HG03575 (cell line): ENCODE data around the gene TMEM115.

Source experiments
- ATAC-seq: cut with Tn5 transposase; IDR thresholded peaks from one replicate; pipeline ENCODE4 v1.9.1; 2021; ENCODE audit not compliant: unreplicated experiment, insufficient number of reproducible peaks, low FRiP score; ENCODE audit errors: extremely low read depth

Gene TMEM115

DNA sequence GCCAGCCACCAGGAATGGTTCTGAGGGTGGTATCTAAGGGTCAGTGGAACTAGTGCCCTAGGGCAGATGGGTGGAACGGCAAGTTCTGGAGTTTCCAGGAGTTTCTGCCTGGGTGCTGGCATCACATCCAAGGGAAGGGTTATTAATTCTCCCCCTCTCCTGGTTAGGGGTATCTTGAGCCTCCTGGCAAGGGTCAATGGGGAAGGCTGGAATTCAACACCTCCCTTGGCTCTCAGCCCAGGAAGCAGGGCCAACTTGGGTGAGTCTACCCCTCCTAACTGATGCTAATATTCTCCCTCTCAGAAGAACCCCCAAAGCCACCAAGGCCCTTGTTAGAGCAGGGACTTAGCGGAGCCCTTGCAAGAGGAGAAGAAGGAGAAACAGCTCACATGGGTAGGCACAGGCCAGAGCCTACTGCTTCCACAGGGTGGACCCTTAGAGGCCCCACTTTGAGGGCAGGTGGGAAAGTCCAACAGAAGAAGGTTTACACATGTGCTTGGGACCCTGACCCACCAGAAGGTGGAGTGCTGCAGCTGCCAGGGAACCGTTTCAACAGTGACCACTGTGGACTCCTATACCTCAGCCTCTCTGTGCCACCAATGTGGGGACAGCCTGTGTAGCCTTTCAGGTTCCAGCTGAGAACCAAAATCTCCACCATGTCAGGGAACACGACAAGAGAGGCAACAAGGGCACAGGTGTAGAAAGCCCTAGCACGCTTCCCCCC is 3.3 kb downstream of the TMEM115 start:
- ATAC-seq = no peak

GRCh38 chr3:50354850-50355249 is 4.5 kb downstream of the TMEM115 start:
- no peak for ATAC-seq

GRCh38 chr3:50354186-50354764 is 5.0 kb downstream of the TMEM115 start:
- no peak for ATAC-seq

GRCh38 chr3:50353245-50354004 is 5.9 kb downstream of the TMEM115 start:
- ATAC-seq = no peak

- no peak for ATAC-seq
These were observed 6.5 kb downstream of the TMEM115 start for GRCh38 chr3:50352781-50353180.

GRCh38 chr3:50351323-50351697 is 8.0 kb downstream of the TMEM115 start:
- ATAC-seq = no peak

GRCh38 chr3:50350527-50351322 is 8.6 kb downstream of the TMEM115 start, which contains the start of the genes CYB561D2 and NPRL2:
CYB561D2 (plus strand) TSS chr3:50350862; CDS start chr3:50351434, 572 bp downstream.
NPRL2 (minus strand) TSS chr3:50350775; CDS start chr3:50350652, 123 bp downstream.
- ATAC-seq = no peak

GRCh38 chr3:50350213-50350526 is 9.2 kb downstream of the TMEM115 start:
- no peak for ATAC-seq

DNA sequence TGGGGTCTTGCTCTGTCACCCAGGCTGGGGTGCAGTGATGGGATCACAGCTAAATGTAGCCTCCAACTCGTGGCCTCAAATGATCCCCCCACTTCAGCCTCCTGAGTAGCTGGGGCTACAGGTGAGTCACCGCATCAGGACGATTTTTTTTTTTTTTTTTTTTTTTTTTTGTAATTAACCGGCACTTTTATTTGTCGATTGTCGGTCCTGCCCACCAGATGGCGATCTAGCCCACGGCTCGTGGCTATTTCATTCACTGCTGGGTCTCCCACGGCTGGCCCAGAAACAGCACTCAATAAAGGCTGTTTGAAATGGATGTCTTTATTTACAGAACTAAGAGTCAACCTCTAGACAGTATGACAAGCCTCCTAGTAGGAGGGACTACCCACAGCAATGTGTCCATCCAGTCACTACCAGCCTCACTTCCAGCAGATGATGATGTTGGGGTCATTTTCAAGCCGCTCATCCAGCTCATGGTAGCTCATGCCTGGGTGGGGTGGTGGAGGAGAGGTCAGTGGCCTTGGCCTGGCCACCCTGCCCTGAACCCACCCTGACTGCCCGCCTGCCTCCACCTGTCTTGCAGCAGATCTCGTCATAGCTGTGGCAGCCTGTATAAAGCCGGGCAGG is 12.0 kb downstream of the TMEM115 start:
- no peak for ATAC-seq

GRCh38 chr3:50345586-50346234 is 13.6 kb downstream of the TMEM115 start, which contains the start of gene ZMYND10:
ZMYND10 (minus strand) TSS chr3:50345732; CDS start chr3:50345579, 153 bp downstream.
- ATAC-seq = no peak

- ATAC-seq = no peak
These were observed 14.3 kb downstream of the TMEM115 start for GRCh38 chr3:50345008-50345407.

- no peak for ATAC-seq
These were observed 16.3 kb downstream of the TMEM115 start for GRCh38 chr3:50342813-50343633.

- no peak for ATAC-seq
These were observed 17.2 kb downstream of the TMEM115 start for GRCh38 chr3:50341996-50342650.

- ATAC-seq = no peak
These were observed 17.8 kb downstream of the TMEM115 start for GRCh38 chr3:50341537-50341936.

- no peak for ATAC-seq
These were observed 18.6 kb downstream of the TMEM115 start, which contains the start of gene RASSF1 for GRCh38 chr3:50340448-50341329. RASSF1 (minus strand) TSS chr3:50340836; CDS start chr3:50340805, 31 bp downstream.

DNA sequence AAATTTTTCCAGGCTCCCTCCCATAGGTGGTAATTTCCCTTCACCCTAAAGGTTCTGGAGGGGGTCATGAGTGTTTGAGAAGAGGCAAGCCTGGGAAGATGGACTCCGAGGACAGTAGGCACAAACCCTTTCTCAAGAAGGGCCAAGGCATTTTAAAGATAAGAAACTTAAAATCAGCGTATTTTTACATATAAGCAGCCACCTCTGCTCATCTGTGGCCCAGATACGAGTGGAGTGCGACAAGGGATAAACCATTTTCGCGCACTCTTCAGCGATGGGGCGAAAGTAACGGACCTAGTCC is 19.2 kb downstream of the TMEM115 start:
- ATAC-seq = no peak
